HG03108 (cell line): Measurements from ENCODE around the gene SCAP.
"Not testable (repeated sequence)": the region's sequence is repeated elsewhere in the genome, so short reads cannot be mapped to it uniquely, and the experiment has no call there.

Experiments
- ATAC-seq: cut with Tn5 transposase; IDR thresholded peaks from one replicate; pipeline ENCODE4 v1.9.1; 2021; ENCODE audit warnings: moderate library complexity; ENCODE audit not compliant: unreplicated experiment

The SCAP gene

DNA sequence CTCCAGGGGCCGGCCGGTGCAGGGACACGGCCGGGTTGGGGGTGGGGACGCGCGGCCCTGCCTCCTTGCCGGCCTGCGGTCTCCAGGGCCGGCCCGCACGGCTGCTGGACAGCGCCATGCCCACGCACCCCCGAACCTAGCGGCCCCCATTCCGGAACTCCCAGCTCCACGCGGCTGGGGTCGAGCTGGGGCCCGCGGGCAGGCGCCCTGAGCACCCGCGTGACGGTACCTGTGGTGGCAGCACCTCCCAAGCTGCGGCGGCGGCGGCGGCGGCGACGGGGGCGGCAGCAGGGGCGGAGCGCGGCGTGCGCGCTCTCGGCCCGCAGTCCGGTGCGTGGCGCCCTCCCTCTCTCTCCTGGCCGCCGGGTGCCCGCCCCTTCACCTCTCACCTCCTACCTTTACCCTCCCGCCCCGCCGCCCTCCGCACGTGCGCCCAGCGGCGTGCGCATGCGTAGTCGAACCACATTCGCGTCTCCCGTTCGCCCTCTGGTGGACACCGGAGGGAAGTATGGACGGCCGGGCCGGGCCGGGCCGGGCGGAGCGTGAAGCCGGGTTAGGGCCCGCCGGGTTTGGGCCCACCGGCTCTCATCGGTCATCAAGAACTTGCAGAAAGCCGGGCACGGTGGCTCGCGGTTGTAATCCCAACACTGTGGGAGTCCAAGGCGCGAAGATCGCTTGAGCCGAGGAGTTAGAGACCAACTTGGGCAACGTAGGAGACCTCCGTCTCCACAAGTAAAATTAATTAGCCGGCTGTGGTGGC is at the start of gene SCAP:
Gene SCAP (minus strand): TSS at position 372 of the 760 bp plus-strand sequence. CDS start 32,948 bp downstream, outside the sequence.
- ATAC-seq = peak; percentile 87

DNA sequence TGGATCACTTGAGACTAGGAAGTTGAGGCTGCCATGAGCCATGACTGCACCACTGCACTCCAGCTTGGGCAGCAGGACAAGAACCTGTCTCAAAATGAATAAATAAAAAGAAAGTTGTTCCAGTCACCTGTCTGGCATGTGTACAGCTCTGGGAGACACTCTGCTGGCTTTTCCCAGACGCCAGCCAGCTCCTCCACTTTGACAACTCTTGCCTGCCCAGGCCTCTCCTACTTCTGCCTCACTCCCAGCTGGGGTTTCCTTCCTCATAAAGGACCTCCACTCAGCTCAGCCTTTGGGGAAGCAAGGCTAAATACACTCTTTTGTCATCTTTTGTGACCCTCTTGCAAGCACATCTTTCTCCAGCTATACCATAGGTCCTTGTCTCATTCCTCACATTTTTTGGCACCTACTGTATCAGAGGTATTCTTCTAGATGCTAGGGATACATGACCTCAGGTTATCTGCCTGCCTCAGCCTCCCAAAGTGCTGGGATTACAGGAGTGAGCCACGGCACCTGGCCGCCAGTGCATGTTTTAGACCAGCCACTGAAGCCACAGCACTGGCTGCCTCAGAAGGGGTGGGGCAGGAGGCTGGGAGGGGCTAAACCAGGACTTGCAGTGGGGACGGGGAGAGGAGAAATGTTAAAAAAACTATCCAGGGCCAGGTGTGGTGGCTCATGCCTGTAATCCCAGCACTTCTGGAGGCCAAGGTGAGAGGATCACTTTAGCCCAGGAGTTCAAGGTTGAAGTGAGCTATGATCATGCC is 47.8 kb upstream of the SCAP start:
- no peak for ATAC-seq

DNA sequence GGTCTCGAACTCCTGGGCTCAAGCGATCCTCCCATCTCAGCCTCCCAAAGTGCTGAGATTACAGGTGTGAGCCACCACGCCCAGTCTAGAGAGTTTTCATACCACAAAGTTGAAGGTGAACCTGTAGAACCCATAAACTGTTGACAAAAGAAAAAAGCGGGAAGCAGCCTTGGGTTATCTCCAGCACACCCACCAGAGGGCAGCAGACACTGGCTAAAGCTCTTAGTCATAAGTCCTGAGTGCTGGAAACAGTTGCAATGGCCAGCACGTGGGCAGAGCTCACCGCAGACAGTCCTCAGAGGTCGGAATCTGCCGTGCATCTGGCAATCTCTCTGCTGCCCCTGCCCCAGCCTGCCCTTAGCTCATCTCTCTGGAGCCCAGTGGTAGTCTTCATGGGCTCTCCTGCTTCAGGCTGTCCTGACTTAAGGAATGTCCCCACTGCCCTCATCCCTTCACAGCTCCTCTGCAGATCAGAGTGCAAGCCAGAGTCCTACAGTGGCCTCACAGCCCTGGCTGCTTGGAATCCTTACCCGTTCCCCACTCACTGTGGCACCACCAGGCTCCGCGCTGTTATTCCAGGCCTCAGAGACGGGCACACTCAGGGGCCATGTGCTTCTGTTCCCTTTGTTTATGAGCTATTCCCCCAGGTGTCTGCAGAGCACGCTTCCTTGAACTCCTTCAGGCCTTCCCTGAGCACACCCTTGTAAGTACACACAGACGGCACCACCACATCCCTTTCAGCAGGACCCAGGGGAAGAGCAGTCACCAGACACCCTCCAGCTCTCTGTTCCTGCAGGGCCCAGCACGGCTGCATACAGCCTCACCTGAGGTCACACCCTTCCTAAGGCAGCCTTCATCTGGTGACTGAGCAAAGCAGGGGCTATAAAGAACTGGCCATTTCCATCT is 46.6 kb upstream of the SCAP start:
- ATAC-seq = peak; percentile 72

DNA sequence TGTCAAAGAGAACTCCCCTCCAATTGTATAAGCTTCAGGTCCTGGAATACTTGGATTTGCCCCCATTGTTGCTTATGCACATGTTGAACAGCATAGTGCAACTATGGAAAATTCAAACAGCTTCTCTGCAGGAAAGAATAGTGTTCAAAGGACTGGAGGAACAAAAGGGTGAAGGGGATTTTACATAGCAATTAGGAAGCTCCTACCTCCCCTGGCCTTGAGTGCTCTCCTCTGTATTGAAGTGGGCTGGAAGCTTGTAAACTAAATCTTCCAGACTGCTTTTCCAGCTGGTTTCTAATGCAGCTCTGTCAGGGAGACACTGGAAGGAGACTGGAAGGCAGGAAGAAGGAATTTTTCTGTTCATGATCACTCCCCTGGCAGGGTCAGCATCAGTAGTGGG is 45.0 kb upstream of the SCAP start:
- ATAC-seq = no peak

DNA sequence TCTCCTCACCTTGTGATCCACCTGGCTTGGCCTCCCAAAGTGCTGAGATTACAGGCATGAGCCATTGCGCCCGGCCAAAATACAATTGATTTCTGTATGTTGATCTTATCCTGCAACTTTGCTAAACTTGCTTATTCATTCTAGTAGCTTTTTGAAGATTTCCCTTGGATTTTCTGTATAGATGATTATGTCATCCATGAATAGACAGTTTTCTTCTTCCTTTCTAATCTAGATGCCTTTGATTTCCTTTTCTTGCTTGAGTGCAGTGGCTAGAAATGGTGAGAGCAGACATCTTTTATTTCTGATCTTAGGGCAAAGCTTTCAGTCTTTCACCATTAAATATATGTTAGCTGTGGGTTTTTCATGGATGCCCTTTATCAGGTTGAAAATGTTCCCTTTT is 42.2 kb upstream of the SCAP start:
- no peak for ATAC-seq

DNA sequence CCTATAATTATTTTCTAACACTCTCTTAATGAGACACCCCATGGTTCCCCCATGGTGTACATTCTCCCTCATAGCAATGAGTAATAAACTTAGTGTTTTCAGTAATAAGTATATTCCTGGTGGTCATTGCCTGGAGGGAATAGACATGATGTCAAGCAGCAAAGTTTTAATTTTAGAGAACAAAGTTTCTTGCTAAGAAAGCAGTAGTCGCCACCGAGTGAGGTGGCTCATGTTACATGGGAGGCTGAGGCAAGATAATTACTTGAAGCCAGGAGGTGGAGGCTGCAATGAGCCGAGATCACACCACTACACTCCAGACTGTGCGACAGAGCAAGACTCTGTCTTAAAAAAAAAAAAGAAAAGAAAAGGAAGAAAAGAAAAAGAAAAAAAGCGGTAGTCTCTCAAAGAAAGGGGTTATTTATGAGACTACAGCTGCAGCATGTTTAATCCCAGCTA is 40.2 kb upstream of the SCAP start:
- ATAC-seq = no peak

DNA sequence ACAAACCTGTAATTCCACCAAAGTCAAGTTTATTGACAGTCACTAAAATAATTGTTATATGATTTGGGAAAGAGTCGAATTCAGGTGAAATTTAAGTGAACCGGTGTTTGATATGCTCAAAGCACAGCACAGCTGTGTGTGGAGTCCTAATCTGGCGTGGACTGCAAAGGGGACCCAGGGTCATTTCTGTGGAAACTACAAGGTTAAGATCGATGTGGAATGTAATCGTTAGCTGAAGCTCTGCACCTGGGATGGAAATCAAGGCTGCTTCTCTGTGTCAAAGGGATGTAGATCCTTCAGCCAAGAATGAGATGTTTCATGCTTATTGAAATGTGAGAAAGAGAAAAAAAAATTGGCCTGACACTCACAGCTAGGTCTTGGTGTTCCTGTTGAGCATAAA is 39.4 kb upstream of the SCAP start:
- no peak for ATAC-seq

DNA sequence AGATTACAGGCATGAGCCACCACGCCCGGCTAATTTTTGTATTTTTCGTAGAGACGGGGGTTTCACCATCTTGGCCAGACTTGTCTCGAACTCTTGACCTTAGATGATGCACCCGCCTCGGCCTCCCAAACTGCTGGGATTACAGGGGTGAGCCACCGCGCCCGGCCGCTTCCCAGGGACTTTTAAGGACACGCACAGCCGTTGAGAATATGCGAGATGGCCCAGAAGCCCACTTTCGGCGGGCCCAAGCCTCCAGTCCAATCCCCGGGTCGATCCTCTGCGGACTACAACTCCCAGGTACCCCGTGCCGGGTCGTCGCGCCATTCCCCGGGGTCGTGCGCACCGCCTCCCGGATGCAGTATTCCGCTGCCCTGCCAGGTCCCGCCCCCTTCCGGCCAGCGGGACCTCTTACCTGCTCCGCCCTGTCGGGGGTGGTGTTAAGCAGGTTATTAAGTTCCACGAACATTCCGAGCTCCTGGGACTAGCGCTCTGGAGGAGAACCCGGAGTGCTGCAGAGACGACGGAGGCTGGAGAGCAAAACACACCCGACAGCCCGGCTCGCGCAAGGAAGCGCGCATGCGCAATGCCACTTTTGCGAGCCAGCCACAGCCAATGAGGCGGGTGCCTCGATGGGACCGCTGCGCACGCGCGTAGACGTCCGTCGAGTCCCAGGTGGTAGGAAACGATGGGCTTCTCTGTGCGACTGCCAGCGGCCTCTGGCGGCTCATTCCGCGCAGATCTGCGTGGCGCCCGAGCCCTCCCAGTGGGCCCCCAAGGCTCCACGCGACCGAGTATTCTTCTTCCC is 37.6 kb upstream of the SCAP start, which contains the start of gene ELP6:
Gene ELP6 (minus strand): TSS at position 588 of the 805 bp plus-strand sequence. CDS start 122 bp downstream, at position 466.
- peak; percentile 95 for ATAC-seq

DNA sequence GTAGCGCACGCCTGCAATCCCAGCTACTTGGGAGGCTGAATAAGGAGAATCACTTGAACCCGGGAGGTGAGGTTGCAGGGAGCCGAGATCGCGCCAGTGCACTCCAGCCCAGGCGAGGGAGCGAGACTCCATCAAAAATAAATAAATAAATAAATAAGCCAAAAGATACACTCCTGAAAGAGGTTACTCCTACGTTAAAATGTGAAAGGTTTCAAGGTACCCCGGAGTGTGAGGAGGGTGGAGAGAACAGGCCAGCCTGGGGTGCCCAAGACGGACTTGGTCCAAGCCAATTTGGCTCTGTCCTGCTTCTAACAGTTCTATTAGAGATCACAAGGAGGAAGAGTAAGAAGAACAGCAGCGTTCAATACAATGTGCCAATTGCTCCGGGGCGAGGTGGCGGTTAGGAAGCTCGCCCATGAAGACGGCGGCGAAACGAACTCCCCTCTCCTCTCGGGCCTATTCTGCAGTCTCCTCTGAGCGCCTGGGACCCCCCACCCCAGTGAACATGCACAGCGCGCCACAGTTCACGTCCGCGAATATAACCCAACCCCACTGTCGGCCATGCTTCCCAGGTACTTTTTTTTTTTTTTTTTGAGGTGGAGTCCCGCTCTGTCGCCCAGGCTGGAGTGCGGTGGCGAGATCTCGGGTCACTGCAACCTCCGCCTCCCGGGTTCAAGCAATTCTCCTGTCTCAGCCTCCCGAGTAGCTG is 36.8 kb upstream of the SCAP start:
- no peak for ATAC-seq

DNA sequence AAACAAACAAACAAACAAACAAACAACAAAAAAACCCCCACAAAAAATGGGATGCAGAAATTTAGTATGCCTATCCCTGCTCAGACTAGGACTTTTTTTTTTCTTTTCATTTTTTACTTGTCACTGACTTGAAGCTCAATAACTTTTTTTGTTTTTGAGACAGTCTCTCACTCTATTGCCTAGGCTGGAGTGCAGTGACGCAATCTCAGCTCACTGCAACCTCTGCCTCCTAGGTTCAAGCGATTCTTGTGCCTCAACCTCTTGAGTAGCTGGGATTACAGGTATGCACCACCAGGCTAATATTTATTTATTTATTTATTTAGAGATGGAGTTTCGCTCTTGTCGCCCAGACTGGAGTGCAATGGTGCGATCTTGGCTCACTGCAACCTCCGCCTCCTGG is 29.5 kb upstream of the SCAP start:
- ATAC-seq = not testable (repeated sequence)

DNA sequence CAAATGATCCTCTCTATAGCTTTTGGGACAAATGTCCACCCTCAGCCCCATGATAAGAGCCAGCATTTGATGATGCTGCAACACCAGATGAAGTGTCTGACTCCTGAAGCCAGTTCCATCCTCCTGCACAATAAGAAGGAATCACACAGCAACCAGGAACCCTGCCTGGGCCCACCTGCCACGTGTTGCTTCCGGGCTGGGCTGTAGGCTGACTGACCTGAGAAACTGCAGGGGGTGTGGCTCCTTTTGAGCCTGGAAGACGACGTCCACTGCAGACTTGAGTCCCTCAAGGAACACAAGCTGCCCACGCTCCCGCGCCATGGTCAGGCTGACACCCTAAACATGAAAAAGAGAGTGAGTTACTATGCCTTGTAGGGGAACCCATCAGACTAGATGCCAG is 28.4 kb upstream of the SCAP start:
- no peak for ATAC-seq

DNA sequence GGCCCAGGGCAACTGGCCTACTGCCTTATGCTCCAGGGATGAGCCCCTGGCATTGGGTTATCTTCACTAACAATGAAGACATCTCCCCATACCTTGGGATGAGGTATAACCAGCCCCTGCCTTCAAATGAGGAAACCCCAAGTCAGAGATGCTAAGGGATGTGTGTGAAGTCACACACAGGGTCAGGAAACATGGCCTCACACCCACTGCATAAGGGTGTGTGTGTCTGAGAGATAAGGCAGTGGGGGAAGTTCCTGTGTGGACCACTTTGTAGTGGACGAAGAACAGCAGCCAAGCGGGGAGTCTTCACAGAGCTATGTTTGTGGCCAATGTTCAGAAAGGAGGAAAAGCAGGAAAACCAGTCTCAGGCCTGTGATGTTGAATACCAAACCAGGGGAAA is 27.3 kb upstream of the SCAP start:
- ATAC-seq = no peak

DNA sequence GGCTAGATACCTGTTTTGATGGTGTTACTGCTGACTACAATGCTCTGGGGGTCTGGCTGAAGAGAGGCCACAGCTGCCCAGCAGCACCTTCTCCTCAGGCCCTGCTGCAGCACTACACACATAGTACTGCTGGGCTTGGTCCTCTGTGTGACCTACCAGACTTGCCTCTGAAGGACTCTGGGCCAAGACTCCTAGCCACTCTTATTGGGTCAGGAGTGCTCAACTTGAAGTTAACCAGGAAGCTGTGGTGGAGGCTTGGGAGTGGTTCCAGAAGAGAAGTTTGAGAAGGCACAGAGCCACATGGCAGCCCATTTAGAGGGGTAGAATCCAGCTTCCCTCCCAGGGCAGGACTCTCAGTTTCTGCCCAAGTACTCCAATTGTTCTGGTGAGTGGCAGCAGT is 21.2 kb upstream of the SCAP start:
- no peak for ATAC-seq

DNA sequence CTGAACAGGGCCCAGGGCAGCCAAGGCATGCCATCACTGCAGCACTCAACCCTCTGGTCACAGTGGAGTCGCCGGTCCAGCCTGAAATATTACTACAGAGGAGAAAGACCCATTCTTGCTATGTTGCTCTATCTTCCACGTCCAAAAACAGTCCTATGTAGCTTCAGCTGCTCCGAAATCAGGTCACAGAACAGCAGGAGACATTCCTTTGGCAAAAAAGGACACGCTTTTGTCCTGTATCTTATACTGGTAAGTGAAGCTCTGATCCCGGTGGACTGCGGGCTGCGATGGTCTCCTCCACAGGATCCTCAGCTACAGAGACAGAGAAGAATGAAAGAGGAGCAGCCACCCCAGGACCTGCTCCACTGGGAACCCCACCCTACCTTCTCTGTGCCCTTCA is 20.1 kb upstream of the SCAP start:
- no peak for ATAC-seq

DNA sequence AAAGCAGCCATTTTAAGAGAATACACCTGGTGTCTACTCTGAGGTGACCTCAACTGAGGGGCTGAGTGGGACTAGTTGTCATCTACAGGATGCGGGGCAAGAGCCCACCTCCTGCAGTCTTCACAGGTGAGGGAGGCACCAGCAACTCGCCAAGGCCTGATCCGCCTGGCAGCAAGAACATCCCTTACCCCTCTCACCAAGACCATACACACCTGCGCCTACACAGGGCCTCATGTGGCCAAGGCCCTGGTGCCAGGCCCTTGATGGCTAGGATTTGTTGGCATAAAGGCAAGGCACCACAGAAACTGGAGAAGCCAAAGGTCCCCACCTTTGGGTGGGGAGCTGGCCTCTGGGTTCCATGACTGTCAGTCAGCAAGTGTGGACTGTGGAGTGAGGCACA is 19.4 kb upstream of the SCAP start:
- ATAC-seq = no peak

DNA sequence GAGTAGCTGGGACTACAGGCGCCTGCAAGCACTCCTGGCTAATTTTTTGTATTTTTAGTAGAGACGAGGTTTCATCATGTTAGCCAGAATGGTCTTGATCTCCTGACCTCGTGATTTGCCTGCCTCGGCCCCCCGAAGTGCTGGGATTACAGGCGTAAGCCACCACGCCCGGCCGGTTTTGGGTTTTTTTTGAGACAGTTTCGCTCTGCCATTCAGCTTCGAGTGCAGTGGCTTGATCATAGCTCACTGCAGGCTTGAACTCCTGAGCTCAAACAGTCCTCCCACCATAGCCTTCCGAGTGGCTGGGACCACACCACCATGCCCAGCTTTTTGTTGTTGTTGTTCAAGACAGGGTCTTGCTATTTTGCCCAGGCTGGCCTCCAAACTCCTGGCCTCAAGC is 16.0 kb upstream of the SCAP start:
- no peak for ATAC-seq

DNA sequence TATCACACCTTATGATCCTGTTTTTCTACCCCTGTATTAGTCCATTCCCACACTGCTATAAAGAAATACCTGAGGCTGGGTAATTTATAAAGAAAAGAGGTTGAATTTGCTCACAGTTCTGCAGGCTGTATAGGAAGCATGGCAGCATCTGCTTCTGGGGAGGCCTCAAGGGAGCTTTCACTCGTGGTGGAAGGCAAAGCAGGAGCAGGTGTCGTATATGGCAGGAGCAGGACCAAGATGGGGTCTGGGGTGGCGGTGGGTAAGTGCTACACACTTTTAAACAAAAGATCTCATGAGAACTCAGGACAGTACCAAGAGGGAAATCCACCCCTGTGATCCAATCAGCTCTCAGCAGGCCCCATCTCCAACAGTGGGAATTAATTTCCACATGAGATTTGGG is 15.4 kb upstream of the SCAP start:
- no peak for ATAC-seq

DNA sequence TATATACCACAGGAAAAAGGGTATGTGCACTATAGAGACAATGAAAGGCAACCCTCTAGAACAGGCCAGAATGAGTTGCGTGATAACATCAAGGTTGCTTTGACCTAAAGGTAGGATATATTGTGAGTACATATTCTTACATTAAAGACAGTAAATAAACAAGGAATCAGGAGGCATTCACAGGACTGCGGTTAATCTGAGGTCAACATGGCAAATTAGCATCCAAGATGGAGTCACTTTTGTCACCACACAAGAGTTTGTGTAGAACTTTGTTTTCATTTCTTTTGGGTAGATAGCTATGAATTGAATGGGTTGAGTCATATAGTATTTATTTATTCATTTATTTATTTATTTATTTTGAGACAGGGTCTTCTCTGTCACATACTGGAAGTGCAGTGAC is 11.5 kb upstream of the SCAP start:
- no peak for ATAC-seq

DNA sequence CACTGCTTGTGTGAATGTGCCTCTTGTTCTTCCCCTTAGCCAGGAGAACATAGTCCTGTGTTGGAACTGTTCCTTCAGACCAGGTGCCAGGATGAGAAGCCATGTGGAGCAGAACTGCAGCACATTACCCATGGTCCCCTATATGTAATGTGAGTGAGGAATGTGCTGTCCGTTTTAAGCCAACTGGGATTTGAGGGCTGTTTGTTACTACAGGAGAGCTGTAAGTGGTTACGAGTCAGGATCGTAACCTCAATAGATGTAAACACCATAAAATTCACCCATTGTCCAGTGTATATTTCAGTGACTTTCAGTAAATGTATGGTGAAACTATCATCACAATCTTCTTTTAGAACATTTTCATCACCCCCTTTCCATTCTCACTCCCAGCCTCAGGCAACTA is 10.1 kb upstream of the SCAP start:
- no peak for ATAC-seq

DNA sequence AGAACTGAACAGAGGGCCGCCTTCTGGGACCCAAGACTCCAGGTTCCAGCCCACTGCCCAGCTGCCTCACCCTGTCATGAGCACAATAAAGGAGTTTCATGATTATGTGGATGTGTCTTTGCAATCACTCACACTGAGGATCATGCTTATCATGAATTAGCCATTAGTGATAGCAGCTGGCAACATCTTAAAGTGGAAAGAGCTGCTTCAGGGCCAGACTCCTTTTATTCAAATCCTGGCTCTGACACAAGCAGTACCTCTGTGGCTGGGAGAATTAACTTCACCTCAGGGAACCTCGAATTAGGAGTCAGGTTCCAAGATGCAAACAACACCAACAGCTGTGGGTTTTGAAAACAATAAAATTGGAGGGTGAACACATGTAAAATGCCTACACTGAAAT is 6.6 kb upstream of the SCAP start:
- no peak for ATAC-seq
